ENCODE measurements around the gene KRTAP15-1. TPM values are rescaled to one million over a fixed set of nuclear protein-coding genes. Genes with fewer than 3 reads are reported as not detected.

The KRTAP15-1 gene
- polyA plus RNA-seq, 2 of the 4 experiments (the other 2 are of a cell fraction), result not detected

- no peak for TF ChIP-seq ESRRA (IDR thresholded peaks at IDR 0.05; ENCODE audit: borderline replicate concordance, low read length)
- TF ChIP-seq MAFK (IDR thresholded peaks at IDR 0.05; ENCODE audit: partially characterized antibody), result no peak
- no peak for TF ChIP-seq HOXB13 (CRISPR knock-in tag; IDR thresholded peaks at IDR 0.05; ENCODE audit: low read depth)
- TF ChIP-seq PBX3 (IDR thresholded peaks at IDR 0.05), result no peak
- TF ChIP-seq FOXS1 (CRISPR knock-in tag; IDR thresholded peaks at IDR 0.05), result no peak
- TF ChIP-seq HDAC2 (IDR thresholded peaks at IDR 0.05), result no peak
- TF ChIP-seq EP300 (IDR thresholded peaks at IDR 0.05), result no peak
- TF ChIP-seq EHMT2 (IDR thresholded peaks at IDR 0.05; ENCODE audit: low read depth), result no peak
- no peaks in the 10 kb centered on the region for H3K4me1 ChIP-seq
- 3% methylated on average over 6 of the region's 7 CpGs for WGBS (ENCODE audit: missing lambda C conversion rate)
- no peak within 1 kb of the TSS for H3K4me2 ChIP-seq
- CTCF ChIA-PET, result interaction anchor here (0.8 kb wide), 1 partner anchor 16 kb away, joined by 3 read pairs; no protein-coding TSS in a partner anchor
- POLR2A ChIA-PET, result no interaction called here
- DNase-seq (ENCODE audit: low read depth in 1 of 2, low spot score in 1 of 2), result no peak
- H3K9me3 ChIP-seq, result no peaks in the 10 kb centered on the region
- H3K27ac ChIP-seq, result no peak within 1 kb of the TSS
- H3K4me3 ChIP-seq, result no peak within 1 kb of the TSS
- no peak for ATAC-seq
- no peak for FAIRE-seq
These were observed 40.1 kb downstream of the KRTAP15-1 start, which contains the start of gene KRTAP19-1 for GRCh38 chr21:30480145-30480544. Gene KRTAP19-1, minus strand, starts transcription at chr21:30480367. Its CDS starts 50 bp downstream, at chr21:30480317.

- DNase-seq (ENCODE audit: low read depth in 1 of 2, low spot score in 1 of 2) (no peak), ATAC-seq (no peak), FAIRE-seq (no peak)
These were observed 42.1 kb downstream of the KRTAP15-1 start for GRCh38 chr21:30482130-30482529.

GRCh38 chr21:30486180-30486579 lies 46.1 kb downstream of the KRTAP15-1 start:
- no peak for ATAC-seq
- CTCF ChIA-PET, result no interaction called here

More at GRCh38 chr21:30482130-30482529, 42.1 kb downstream of the KRTAP15-1 start:
- WGBS (ENCODE audit: missing lambda C conversion rate), result 3% methylated on average over 2 of the region's 2 CpGs
- Histone ChIP-seq H3K4me2 (no peak overlapping the region), H3K27ac (no peak overlapping the region), H3K9me3 (no peaks in the 10 kb centered on the region), H3K4me3 (no peak overlapping the region), H3K4me1 (no peaks in the 10 kb centered on the region)
- ChIA-PET POLR2A (no interaction called here), CTCF (no interaction called here)
- TF ChIP-seq ZNF302 (CRISPR knock-in tag; IDR thresholded peaks at IDR 0.05), result no peak
- no peak for TF ChIP-seq MAZ (IDR thresholded peaks at IDR 0.05; ENCODE audit: borderline replicate concordance, low read depth, low read length)
- no peak for TF ChIP-seq HDAC2 (IDR thresholded peaks at IDR 0.05)

More at GRCh38 chr21:30486180-30486579, 46.1 kb downstream of the KRTAP15-1 start:
- Histone ChIP-seq H3K4me3 (no peak overlapping the region), H3K9me3 (no peaks in the 10 kb centered on the region), H3K27ac (no peak overlapping the region), H3K4me1 (no peaks in the 10 kb centered on the region), H3K4me2 (no peak overlapping the region)
- FAIRE-seq, result no peak
- POLR2A ChIA-PET, result no interaction called here
- WGBS (ENCODE audit: missing lambda C conversion rate), result 0% methylated on average over 1 of the region's 2 CpGs
- no peak for TF ChIP-seq ZC3H11A (IDR thresholded peaks at IDR 0.05)
- TF ChIP-seq JUNB (IDR thresholded peaks at IDR 0.05), result no peak
- TF ChIP-seq TFCP2L1 (CRISPR knock-in tag; IDR thresholded peaks at IDR 0.05), result no peak
- no peak for TF ChIP-seq NFE2L2 (conservative IDR thresholded peaks at IDR 0.05; ENCODE audit: low read length)
- TF ChIP-seq PHF8 (IDR thresholded peaks at IDR 0.05; ENCODE audit: borderline replicate concordance, low read depth), result no peak
- no peak for TF ChIP-seq RAD21 (conservative IDR thresholded peaks at IDR 0.05 in 1 of 2, IDR thresholded peaks at IDR 0.05 in 1 of 2)
- TF ChIP-seq RCOR1 (IDR thresholded peaks at IDR 0.05; ENCODE audit: low read depth, low read length), result no peak
- no peak for TF ChIP-seq FOSL2 (IDR thresholded peaks at IDR 0.05)
- TF ChIP-seq FOSL2 (CRISPR knock-in tag; IDR thresholded peaks at IDR 0.05), result no peak
- TF ChIP-seq EHMT2 (IDR thresholded peaks at IDR 0.05; ENCODE audit: low read depth), result no peak
- TF ChIP-seq SREBF2 (IDR thresholded peaks at IDR 0.05), result no peak
- TF ChIP-seq HOXB5 (CRISPR knock-in tag; IDR thresholded peaks at IDR 0.05), result no peak
- no peak for TF ChIP-seq RNF2 (IDR thresholded peaks at IDR 0.05; ENCODE audit: borderline replicate concordance, low read depth)
- TF ChIP-seq RARB (CRISPR knock-in tag; IDR thresholded peaks at IDR 0.05), result no peak
- TF ChIP-seq PBX3 (IDR thresholded peaks at IDR 0.05), result no peak
- no peak for TF ChIP-seq MAZ (IDR thresholded peaks at IDR 0.05; ENCODE audit: borderline replicate concordance, low read depth, low read length)
- TF ChIP-seq CBX8 (IDR thresholded peaks at IDR 0.05), result no peak
- no peak for TF ChIP-seq ELK1 (IDR thresholded peaks at IDR 0.05; ENCODE audit: low read depth, low read length)
- no peak for TF ChIP-seq NR3C1 (IDR thresholded peaks at IDR 0.05)
- no peak for TF ChIP-seq E2F6 (IDR thresholded peaks at IDR 0.05; ENCODE audit: borderline replicate concordance, low read depth)
- TF ChIP-seq POLR2A (IDR thresholded peaks at IDR 0.05; ENCODE audit: low read length), result no peak
- DNase-seq (ENCODE audit: low read depth in 1 of 2, low spot score in 1 of 2), result no peak

Data from A549 (cell line).